GM06990 (cell line): ENCODE data around the gene CCS.

Experiments used
- DNase-seq: peaks from one replicate; pipeline ENCODE4 v3.0.0-alpha.2; 2011; ENCODE audit not compliant: insufficient read length; ENCODE audit errors: extremely low read depth
- H3K27me3 ChIP-seq: replicated peaks from 2 replicates; pipeline ENCODE4 v1.6.0; 2011; ENCODE audit warnings: low read length; ENCODE audit not compliant: control insufficient read depth, insufficient read depth
- H3K36me3 ChIP-seq: 2 replicates; pipeline ENCODE4 v1.5.1; 2011; ENCODE audit warnings: low read length; ENCODE audit not compliant: control insufficient read depth, insufficient read depth
- H3K4me3 ChIP-seq: replicated peaks from 2 replicates; pipeline ENCODE4 v1.5.1; 2011; ENCODE audit warnings: low read depth, mild to moderate bottlenecking, control low read depth, low read length
- CTCF ChIP-seq: IDR thresholded peaks from 2 replicates; pipeline ENCODE4 v1.5.1; 2011; ENCODE audit warnings: low read length, control low read depth, mild to moderate bottlenecking, inconsistent platforms; ENCODE audit not compliant: insufficient read depth, poor library complexity, severe bottlenecking

Gene CCS

GRCh38 chr11:66562907-66563583, 29.9 kb upstream of the CCS start:
- no peak for TF ChIP-seq CTCF
- no peak for DNase-seq
- Histone ChIP-seq H3K36me3 (no peaks in the 10 kb centered on the region), H3K27me3 (peaks cover 5% of the 10 kb centered on the region), H3K4me3 (no peak overlapping the region)

DNA sequence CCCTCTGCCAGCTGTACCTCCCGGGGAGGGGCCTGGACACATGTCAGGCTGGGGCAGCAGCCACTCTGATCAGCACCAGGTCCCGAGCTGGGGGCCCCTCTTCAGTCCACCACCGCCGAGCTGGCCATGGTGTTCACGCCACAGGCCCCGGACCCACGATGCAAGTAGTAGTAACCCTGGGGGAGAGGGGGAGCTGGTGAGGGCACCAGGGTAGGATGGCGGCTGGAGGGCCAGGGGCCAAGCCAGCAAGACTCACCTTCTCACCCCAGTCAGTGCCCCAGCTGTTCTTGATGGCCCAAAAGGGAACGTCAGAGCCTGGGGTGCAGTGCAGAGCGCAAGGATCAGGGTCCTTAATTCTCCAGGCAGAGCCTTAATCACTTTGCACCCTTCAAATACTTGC, 29.2 kb upstream of the CCS start:
- Histone ChIP-seq H3K27me3 (peaks cover 5% of the 10 kb centered on the region), H3K4me3 (no peak overlapping the region), H3K36me3 (no peaks in the 10 kb centered on the region)
- TF ChIP-seq CTCF = no peak
- DNase-seq = no peak

DNA sequence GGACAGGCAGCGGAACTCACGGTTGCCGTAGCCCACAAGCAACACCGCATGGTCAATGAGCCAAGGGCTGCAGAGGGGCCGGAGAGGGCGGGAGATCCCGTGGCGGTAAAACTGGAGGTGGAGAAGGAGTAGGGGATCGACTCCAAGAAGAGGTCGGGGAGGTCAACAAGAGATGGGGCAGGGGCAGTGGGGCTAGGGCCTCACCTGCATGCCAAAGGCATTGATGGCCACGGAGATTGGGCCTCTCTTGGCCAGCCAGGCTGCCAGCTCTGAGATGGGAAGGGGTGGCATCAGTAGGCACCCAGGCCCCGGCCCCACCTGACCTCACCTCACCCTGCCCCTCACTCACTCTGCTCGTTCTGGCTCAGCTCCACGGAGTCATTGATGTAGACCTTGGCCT, 28.4 kb upstream of the CCS start:
- H3K4me3 ChIP-seq = no peak overlapping the region
- H3K27me3 ChIP-seq = peaks cover 5% of the 10 kb centered on the region
- no peaks in the 10 kb centered on the region for H3K36me3 ChIP-seq
- no peak for DNase-seq
- no peak for TF ChIP-seq CTCF

DNA sequence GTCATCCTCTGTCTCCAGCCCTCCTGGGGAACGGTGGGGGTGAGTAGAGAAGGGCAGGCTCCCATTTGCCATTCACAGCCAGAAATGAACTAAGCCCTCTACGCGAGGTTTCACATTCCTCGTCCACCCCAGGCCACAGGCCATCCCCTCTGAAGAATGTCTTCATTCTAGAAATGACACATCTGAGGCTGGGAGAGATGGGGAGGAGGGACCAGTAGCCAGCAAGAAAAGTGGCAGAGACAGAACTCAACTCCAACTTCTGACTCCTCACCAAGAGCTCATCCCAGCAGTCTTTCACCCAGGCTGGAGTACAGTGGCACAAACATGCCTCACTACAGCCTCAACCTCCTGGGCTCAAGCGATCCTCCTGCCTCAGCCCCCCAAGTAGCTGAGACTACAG, 28.0 kb upstream of the CCS start:
- no peak for DNase-seq
- TF ChIP-seq CTCF = no peak
- Histone ChIP-seq H3K4me3 (no peak overlapping the region), H3K36me3 (no peaks in the 10 kb centered on the region), H3K27me3 (peaks cover 5% of the 10 kb centered on the region)

DNA sequence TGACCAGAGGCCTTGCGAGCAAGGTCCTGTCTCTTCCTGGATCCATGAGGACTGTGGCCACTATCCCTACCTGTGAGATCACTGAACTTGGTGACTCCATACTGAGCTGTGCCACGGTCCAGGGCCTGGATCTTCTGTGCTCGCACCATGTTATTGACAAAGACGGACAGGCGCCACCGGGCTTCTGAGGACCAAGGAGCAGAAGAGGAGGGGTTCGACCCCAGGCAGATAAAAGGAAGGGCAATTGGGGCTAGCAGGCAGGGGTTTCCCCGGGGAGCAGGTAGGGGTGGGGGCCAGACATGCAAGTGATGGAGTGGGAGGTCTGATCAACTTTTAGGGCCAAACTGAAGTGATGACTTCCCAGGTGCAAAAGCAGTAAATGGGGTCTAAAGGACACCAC, 26.8 kb upstream of the CCS start:
- Histone ChIP-seq H3K27me3 (peaks cover 5% of the 10 kb centered on the region), H3K36me3 (no peaks in the 10 kb centered on the region), H3K4me3 (no peak overlapping the region)
- no peak for DNase-seq
- no peak for TF ChIP-seq CTCF

GRCh38 chr11:66567787-66568123, 25.2 kb upstream of the CCS start:
- DNase-seq = no peak
- Histone ChIP-seq H3K36me3 (no peaks in the 10 kb centered on the region), H3K4me3 (peak overlapping the region; percentile 34), H3K27me3 (peaks cover 5% of the 10 kb centered on the region)
- TF ChIP-seq CTCF = no peak
